ENCODE results near the gene LRMDA. TPM values are rescaled to one million over a fixed set of nuclear protein-coding genes. Genes with fewer than 3 reads are reported as not detected.

The LRMDA gene
- total and polyA plus RNA-seq, 2 of the 13 experiments (the other 11 are each of a cell fraction or from before 2014, with no cell fraction given): 13.4 to 22.0 TPM

GRCh38 chr10:76560338-76560737 lies 1128.9 kb downstream of the LRMDA start (continued):
- TF ChIP-seq ZNF878 (CRISPR knock-in tag; IDR thresholded peaks at IDR 0.05): no peak
- no peak for TF ChIP-seq GZF1 (CRISPR knock-in tag; IDR thresholded peaks at IDR 0.05)
- TF ChIP-seq ZFP82 (CRISPR knock-in tag; IDR thresholded peaks at IDR 0.05; ENCODE audit: borderline replicate concordance): no peak
- TF ChIP-seq FOXP1 (IDR thresholded peaks at IDR 0.05): no peak
- no peak for TF ChIP-seq FOXP1 (CRISPR knock-in tag; IDR thresholded peaks at IDR 0.05)
- no peak for TF ChIP-seq PLRG1 (conservative IDR thresholded peaks at IDR 0.05)
- no peak for TF ChIP-seq PAX8 (CRISPR knock-in tag; IDR thresholded peaks at IDR 0.05; ENCODE audit: borderline replicate concordance)
- no peak for TF ChIP-seq NFE2L2 (IDR thresholded peaks at IDR 0.05; ENCODE audit: low read length)
- no peak for TF ChIP-seq ZSCAN29 (CRISPR knock-in tag; conservative IDR thresholded peaks at IDR 0.05)
- TF ChIP-seq, protein P1, sequence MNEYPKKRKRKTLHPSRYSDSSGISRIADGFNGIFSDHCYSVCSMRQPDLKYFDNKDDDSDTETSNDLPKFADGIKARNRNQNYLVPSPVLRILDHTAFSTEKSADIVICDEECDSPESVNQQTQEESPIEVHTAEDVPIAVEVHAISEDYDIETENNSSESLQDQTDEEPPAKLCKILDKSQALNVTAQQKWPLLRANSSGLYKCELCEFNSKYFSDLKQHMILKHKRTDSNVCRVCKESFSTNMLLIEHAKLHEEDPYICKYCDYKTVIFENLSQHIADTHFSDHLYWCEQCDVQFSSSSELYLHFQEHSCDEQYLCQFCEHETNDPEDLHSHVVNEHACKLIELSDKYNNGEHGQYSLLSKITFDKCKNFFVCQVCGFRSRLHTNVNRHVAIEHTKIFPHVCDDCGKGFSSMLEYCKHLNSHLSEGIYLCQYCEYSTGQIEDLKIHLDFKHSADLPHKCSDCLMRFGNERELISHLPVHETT (CRISPR knock-in tag; conservative IDR thresholded peaks at IDR 0.05): no peak
- TF ChIP-seq PLSCR1 (CRISPR knock-in tag; IDR thresholded peaks at IDR 0.05; ENCODE audit: borderline replicate concordance): no peak
- no peak for TF ChIP-seq HNRNPK (IDR thresholded peaks at IDR 0.05; ENCODE audit: low read depth, low read length, poor library complexity, severe bottlenecking)
- TF ChIP-seq KDM1A (CRISPR knock-in tag; IDR thresholded peaks at IDR 0.05): no peak
- no peak for TF ChIP-seq PAXIP1 (CRISPR knock-in tag; conservative IDR thresholded peaks at IDR 0.05)
- peak; percentile 31; the same call in 1 of the 2 replicates for TF ChIP-seq ZMYM4 (CRISPR knock-in tag; IDR thresholded peaks at IDR 0.05)
- peak; percentile 95 for TF ChIP-seq ZBTB33 (CRISPR knock-in tag; IDR thresholded peaks at IDR 0.05)
- TF ChIP-seq ZNF776 (CRISPR knock-in tag; IDR thresholded peaks at IDR 0.05): no peak
- no peak for TF ChIP-seq POLR2A (IDR thresholded peaks at IDR 0.05; ENCODE audit: insufficient read depth in 1 of 2, low read depth in 2 of 2, low read length in 2 of 2)
- TF ChIP-seq, protein P2, sequence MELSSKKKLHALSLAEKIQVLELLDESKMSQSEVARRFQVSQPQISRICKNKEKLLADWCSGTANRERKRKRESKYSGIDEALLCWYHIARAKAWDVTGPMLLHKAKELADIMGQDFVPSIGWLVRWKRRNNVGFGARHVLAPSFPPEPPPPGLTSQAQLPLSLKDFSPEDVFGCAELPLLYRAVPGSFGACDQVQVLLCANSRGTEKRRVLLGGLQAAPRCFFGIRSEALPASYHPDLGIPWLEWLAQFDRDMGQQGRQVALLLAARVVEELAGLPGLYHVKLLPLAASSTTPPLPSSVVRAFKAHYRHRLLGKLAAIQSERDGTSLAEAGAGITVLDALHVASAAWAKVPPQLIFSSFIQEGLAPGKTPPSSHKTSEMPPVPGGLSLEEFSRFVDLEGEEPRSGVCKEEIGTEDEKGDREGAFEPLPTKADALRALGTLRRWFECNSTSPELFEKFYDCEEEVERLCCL (CRISPR knock-in tag; IDR thresholded peaks at IDR 0.05; ENCODE audit: borderline replicate concordance): no peak

Measured in HepG2 (cell line).